Measurements from ENCODE around the gene IBA57.

Gene IBA57

GRCh38 chr1:228156941-228157728, 8.5 kb upstream of the IBA57 start:
- FAIRE-seq: no peak

- FAIRE-seq: no peak
Measured at GRCh38 chr1:228157729-228158126, 7.9 kb upstream of the IBA57 start.

- no peak for FAIRE-seq
Measured at GRCh38 chr1:228158151-228159007, 7.2 kb upstream of the IBA57 start.

GRCh38 chr1:228159008-228159665, 6.5 kb upstream of the IBA57 start:
- no peak for FAIRE-seq

- no peak for FAIRE-seq
Measured at GRCh38 chr1:228160201-228160761, 5.3 kb upstream of the IBA57 start.

- FAIRE-seq: no peak
Measured at GRCh38 chr1:228161362-228161761, 4.2 kb upstream of the IBA57 start.

- FAIRE-seq: no peak
Measured at GRCh38 chr1:228161866-228162265, 3.7 kb upstream of the IBA57 start.

GRCh38 chr1:228162286-228163006, 3.2 kb upstream of the IBA57 start:
- no peak for FAIRE-seq

- no peak for FAIRE-seq
Measured at GRCh38 chr1:228163007-228163753, 2.4 kb upstream of the IBA57 start.

GRCh38 chr1:228163776-228164519, 1.7 kb upstream of the IBA57 start:
- no peak for FAIRE-seq

GRCh38 chr1:228164561-228165371, 838 bp upstream of the IBA57 start:
- no peak for FAIRE-seq

GRCh38 chr1:228166170-228166936, 749 bp downstream of the IBA57 start:
- FAIRE-seq: no peak

- FAIRE-seq: no peak
Measured at GRCh38 chr1:228168563-228169270, 3.1 kb downstream of the IBA57 start.

GRCh38 chr1:228169345-228169744, 3.7 kb downstream of the IBA57 start:
- no peak for FAIRE-seq

- no peak for FAIRE-seq
Measured at GRCh38 chr1:228170666-228171065, 5.1 kb downstream of the IBA57 start.

- no peak for FAIRE-seq
Measured at GRCh38 chr1:228171221-228171891, 5.8 kb downstream of the IBA57 start.

GRCh38 chr1:228172591-228173527, 7.3 kb downstream of the IBA57 start:
- FAIRE-seq: no peak
